Fibroblast of the aortic adventitia (primary cell): ENCODE measurements around the gene DBF4B. TPM values are rescaled to one million over a fixed set of nuclear protein-coding genes. Genes with fewer than 3 reads are reported as not detected.

Source experiments
- DNase-seq: peaks from one replicate; pipeline ENCODE4 v3.0.0-alpha.2; 2010; ENCODE audit warnings: low read depth
- H3K4me3 ChIP-seq: 2 replicates; pipeline ENCODE4 v1.5.1; 2011; ENCODE audit warnings: low read depth, mild to moderate bottlenecking, control low read depth, low read length, moderate library complexity
- total RNA-seq: library from RNA; depleted of rRNA; stranded (reverse); fragments of >200 nt; gene quantifications from 2 replicates; pipeline ENCODE4 v1.2.3, GENCODE V29; 2012; ENCODE audit warnings: low replicate concordance
- TF ChIP-seq, protein P1 (sequence below): IDR thresholded peaks from 2 replicates; pipeline ENCODE4 v1.5.1; 2011; ENCODE audit warnings: mild to moderate bottlenecking, low read length, control low read depth, inconsistent platforms; ENCODE audit not compliant: insufficient read depth

DBF4B gene
- total RNA-seq, 1 donor = 4.9 TPM

DNA sequence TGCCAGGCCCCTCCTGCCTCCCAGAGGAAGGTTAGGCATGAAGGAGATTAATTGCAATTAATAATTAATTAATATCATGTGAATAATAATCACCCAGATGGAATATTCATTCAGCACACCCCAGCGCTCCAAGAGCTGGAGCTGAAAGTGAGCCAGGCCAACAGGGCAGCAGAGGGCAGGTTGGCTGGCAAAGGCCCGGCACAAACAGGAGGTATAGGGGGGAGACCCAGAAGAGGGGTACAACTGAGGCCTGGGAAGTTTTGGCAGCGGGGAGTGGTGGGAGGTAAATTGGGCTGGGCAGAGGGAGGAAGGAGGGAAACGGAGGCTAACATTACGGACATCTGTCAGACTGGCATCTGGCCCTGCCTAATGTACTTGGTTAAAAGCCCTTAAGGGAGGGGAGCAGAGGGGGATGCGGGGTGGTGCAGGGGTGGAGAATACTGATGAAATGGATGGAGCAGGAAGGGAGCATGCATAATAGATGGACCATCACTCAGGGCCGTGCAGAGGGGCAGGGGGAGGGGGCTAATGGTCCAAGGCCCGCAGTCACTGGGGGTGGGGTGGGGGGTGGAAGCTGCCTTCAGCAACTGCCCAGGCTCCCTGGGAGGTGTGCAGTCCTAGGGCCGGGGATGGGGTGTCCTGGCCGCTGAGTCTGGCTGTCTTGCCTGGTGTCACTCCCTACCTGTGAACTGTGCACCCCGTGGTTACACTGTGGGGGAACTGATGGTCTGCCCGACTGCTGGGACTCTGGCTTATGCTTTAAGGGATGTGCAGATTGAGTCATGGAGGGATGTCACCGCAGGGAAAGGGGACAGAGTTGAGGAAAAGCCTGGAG lies 52.2 kb downstream of the DBF4B start:
- TF ChIP-seq, protein P1, sequence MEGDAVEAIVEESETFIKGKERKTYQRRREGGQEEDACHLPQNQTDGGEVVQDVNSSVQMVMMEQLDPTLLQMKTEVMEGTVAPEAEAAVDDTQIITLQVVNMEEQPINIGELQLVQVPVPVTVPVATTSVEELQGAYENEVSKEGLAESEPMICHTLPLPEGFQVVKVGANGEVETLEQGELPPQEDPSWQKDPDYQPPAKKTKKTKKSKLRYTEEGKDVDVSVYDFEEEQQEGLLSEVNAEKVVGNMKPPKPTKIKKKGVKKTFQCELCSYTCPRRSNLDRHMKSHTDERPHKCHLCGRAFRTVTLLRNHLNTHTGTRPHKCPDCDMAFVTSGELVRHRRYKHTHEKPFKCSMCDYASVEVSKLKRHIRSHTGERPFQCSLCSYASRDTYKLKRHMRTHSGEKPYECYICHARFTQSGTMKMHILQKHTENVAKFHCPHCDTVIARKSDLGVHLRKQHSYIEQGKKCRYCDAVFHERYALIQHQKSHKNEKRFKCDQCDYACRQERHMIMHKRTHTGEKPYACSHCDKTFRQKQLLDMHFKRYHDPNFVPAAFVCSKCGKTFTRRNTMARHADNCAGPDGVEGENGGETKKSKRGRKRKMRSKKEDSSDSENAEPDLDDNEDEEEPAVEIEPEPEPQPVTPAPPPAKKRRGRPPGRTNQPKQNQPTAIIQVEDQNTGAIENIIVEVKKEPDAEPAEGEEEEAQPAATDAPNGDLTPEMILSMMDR = no peak
- H3K4me3 ChIP-seq = no peak overlapping the region
- no peak for DNase-seq

DNA sequence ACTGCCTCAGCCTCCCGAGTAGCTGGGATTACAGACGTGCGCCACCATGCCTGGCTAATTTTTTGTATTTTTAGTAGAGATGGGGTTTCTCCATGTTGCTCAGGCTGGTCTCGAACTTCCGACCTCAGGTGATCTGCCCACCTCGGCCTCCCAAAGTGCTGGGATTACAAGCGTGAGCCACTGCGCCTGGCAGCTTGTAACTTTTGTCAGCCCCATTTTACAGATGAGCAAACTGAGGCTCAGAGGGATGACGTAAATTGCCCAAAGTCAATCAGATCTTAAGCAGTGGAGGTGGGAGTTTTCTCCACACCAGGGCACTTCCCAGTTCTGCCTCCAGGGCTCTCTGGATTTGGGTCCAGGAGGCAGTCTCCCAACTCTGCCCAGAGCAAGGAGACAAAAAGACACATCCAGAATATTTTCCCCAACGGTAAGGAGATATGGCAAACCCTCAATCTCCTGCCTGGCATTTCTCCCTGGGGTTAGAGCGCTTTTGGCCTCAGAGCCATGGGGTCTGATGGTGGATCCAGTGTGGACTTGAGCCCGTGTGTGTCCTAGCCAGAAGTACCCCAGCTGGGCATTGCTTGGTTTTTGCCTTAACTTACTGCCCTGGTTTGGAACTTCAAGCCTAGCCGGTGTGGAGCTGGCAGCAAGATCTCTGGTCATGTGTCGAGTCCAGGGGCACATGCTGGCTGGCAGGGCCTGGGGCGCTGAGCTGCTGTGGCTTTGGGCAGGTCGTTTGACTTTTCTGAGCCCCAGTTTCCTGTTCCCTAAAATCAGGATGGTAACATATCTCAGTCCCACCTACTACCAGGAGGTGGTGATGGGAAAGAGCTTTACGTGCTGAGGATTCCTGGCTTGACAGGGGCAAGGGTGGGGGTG lies 53.7 kb downstream of the DBF4B start:
- TF ChIP-seq, protein P1 = no peak
- DNase-seq = no peak
- no peak overlapping the region for H3K4me3 ChIP-seq

DNA sequence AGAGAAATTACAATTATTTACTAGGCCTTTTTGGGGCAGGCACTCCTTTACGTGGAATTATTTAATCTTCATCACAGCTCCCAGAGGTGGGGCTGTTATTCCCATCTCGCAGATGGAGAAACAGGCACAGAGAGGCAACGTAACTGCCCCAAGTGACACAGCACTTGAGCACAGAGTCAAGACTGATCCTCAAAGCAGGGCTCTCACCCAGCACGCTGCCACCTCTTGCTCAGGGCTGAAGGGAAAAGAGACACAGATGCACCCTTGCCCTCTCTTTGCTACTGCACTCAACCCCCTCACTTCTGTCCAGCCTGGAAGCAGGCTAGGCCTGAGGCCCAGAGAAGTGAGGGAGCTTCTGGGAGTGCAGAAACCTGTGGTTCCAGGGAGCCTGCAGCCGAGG lies 54.7 kb downstream of the DBF4B start:
- H3K4me3 ChIP-seq = no peak overlapping the region
- TF ChIP-seq, protein P1 = no peak
- DNase-seq = no peak

DNA sequence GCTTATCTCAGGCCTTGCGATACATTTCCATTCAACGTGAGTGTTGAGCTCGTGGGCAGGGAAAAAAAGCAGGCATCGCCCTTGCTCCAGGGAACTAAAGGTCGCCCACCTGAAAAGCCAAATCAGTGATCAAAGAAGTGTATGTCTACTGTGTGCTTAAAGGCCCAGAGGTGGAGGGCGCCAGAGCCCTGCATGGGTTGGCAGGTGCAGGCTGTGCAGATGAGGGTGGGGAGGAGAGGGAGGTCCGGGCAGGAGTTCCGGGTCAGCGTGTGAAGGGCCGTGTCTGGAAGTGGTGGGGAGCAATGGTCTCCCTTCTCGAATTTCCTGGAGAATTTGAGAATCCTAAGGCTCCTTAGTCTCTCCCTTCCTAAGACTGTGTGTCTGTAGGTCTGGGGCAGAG lies 57.5 kb downstream of the DBF4B start:
- TF ChIP-seq, protein P1 = no peak
- no peak for DNase-seq
- H3K4me3 ChIP-seq = no peak overlapping the region

DNA sequence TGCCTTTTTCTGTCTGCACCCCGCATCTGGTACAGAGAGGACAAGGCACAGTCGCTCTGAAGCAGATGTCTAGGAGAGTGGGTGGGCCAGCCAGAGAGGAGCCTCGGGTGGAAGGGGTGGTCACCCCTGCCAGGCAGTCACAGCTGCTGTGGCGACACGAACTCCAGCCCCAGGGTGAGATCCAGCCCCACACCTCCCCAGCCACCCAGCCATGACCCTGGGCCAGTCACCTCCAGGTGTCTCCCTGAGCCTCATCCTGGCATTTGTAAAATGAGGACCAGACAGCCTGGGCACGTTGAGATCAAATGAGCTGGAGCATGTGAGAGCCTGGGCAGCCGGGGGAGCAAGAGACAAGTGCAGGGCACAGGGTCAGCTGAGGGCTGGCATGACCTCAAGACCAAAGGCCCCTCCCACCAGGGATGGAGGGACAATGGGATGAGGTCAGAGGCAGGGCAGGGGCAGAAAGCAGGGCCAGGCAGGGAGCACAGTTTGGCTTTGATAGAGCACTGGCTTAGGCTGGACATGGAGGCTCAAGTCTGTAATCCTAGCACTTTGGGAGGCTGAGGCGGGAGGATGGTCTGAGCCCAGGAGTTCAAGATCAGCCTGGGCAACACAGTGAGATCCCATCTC lies 58.1 kb downstream of the DBF4B start:
- H3K4me3 ChIP-seq = no peak overlapping the region
- no peak for DNase-seq
- TF ChIP-seq, protein P1 = no peak

DNA sequence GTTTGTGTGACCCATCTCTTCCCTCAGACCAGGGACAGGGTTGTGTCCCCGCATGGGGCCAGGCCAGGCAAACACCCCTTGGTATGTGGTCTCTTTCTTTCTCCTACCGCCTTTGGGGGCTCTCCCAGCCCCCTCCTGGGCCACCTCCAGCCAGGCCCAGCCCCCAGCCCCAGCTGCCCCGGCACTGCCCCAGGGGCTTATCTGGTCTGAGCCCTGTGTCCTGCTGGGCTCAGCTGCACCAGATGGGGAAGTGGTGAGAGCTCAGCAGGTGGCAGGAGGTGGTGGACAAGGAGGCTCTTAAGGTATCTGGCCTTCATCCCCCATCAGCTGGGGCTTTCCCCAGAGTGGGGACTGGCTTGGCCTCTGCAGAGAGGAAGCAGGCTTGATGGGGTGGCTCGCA lies 59.0 kb downstream of the DBF4B start:
- no peak overlapping the region for H3K4me3 ChIP-seq
- no peak for DNase-seq
- TF ChIP-seq, protein P1 = no peak
